Natural killer cell (primary cell): Measurements from ENCODE around the gene TRIM72. TPM values are rescaled to one million over a fixed set of nuclear protein-coding genes. Genes with fewer than 3 reads are reported as not detected.

ENCODE experiments used
- ATAC-seq, 3 donors: fragments of 150-1000 bp in 2 of 3; fragments of 200-7000 bp in 1 of 3; cut with Tn5 transposase; 1 replicate in 1 of 3; 2 replicates in 2 of 3; pipeline ENCODE4 v1.10.0; 2021; ENCODE audit warnings: mild to moderate bottlenecking in 2 of 3, moderate library complexity in 2 of 3
- DNase-seq, 2 donors: peaks; one replicate each; pipeline versions ENCODE4 v3.0.0 to v3.0.0-alpha.2; 2013 to 2021; ENCODE audit warnings: mixed read lengths in 1 of 2
- H3K27ac ChIP-seq: one replicate; pipeline ENCODE4 v1.5.1; 2013; ENCODE audit warnings: mild to moderate bottlenecking, low read length
- H3K27me3 ChIP-seq: one replicate; pipeline ENCODE4 v1.6.1; 2013; ENCODE audit warnings: low read length; ENCODE audit not compliant: control insufficient read depth, insufficient read depth
- H3K36me3 ChIP-seq: one replicate; pipeline ENCODE4 v1.6.1; 2013; ENCODE audit warnings: low read length; ENCODE audit not compliant: control insufficient read depth, insufficient read depth
- H3K4me1 ChIP-seq: one replicate; pipeline ENCODE4 v1.6.1; 2013; ENCODE audit warnings: low read length; ENCODE audit not compliant: control insufficient read depth, insufficient read depth
- H3K4me3 ChIP-seq: one replicate; pipeline ENCODE4 v1.5.1; 2013; ENCODE audit warnings: low read length
- H3K9me3 ChIP-seq: one replicate; pipeline ENCODE4 v1.6.1; 2013; ENCODE audit warnings: low read length; ENCODE audit not compliant: control insufficient read depth, insufficient read depth
- H3K27ac Mint-ChIP-seq, 2 donors: one replicate each; pipeline ENCODE4 v1.8.0; 2022; ENCODE audit warnings: mild to moderate bottlenecking in 2 of 2, mixed read lengths in 2 of 2, moderate library complexity in 1 of 2
- H3K27me3 Mint-ChIP-seq, 2 donors: one replicate each; pipeline ENCODE4 v1.8.0; 2022; ENCODE audit warnings: low read depth in 2 of 2, mixed read lengths in 2 of 2
- H3K36me3 Mint-ChIP-seq: one replicate; pipeline ENCODE4 v1.8.0; 2022; ENCODE audit warnings: mixed read lengths
- H3K4me1 Mint-ChIP-seq, 2 donors: one replicate each; pipeline ENCODE4 v1.8.0; 2022; ENCODE audit warnings: mixed read lengths in 2 of 2
- H3K4me3 Mint-ChIP-seq: one replicate; pipeline ENCODE4 v1.8.0; 2022; ENCODE audit warnings: mild to moderate bottlenecking, moderate library complexity, mixed read lengths
- H3K9me3 Mint-ChIP-seq, 2 donors: one replicate each; pipeline ENCODE4 v1.8.0; 2022; ENCODE audit warnings: mixed read lengths in 2 of 2
- CTCF ChIP-seq: fragments of 200-600 bp; IDR thresholded peaks from one replicate; pipeline ENCODE4 v1.8.0; 2022; ENCODE audit warnings: antibody characterized with exemption
- WGBS: methylation state at CpG from one replicate; pipeline ENCODE4 v1.1.7; 2013; ENCODE audit warnings: missing lambda C conversion rate; ENCODE audit not compliant: insufficient coverage; 5-methylcytosine and 5-hydroxymethylcytosine counted together
- intact Hi-C: fragments of 100-400 bp; cut with micrococcal nuclease; formaldehyde crosslinking; loops from one replicate; pipeline ENCODE4 v1.14.2; 2022
- total RNA-seq, 4 donors: library from RNA; stranded (reverse); fragments of 120-200 nt in 1 of 4; gene quantifications; one replicate each; pipeline versions ENCODE4 v1.2.3 to v1.2.4, GENCODE V29; 2013 to 2022

TRIM72 gene
- total RNA-seq, 3 donors from 2014 or later (not counting 1 experiment from before 2014, with no cell fraction given): 0.05 to 0.07 TPM; not detected in 1

GRCh38 chr16:31215287-31216162 lies 1.6 kb downstream of the TRIM72 start:
- Histone ChIP-seq H3K9me3 (no peaks in the 10 kb centered on the region), H3K27ac (no peak overlapping the region), H3K4me1 (peaks cover 29% of the 10 kb centered on the region), H3K36me3 (no peaks in the 10 kb centered on the region), H3K4me3 (no peak overlapping the region), H3K27me3 (peaks cover 26% of the 10 kb centered on the region)
- 2% methylated on average over 63 of the region's 63 CpGs for WGBS
- Mint-ChIP-seq H3K27ac (peak overlapping the region in 1 of 2 donors; percentile 67), H3K36me3 (no peaks in the 10 kb centered on the region), H3K4me3 (peak overlapping the region; percentile 89), H3K27me3 (peaks cover 25 to 37% of the 10 kb centered on the region in 2 donors), H3K4me1 (peaks cover 18 to 22% of the 10 kb centered on the region in 2 donors), H3K9me3 (no peaks in the 10 kb centered on the region)
- TF ChIP-seq CTCF: no peak
- DNase-seq (peak in 1 of 2 donors; percentile 49), ATAC-seq (peak; percentile 54 to 62 (median 58))
- intact Hi-C loops: no loop called here

DNA sequence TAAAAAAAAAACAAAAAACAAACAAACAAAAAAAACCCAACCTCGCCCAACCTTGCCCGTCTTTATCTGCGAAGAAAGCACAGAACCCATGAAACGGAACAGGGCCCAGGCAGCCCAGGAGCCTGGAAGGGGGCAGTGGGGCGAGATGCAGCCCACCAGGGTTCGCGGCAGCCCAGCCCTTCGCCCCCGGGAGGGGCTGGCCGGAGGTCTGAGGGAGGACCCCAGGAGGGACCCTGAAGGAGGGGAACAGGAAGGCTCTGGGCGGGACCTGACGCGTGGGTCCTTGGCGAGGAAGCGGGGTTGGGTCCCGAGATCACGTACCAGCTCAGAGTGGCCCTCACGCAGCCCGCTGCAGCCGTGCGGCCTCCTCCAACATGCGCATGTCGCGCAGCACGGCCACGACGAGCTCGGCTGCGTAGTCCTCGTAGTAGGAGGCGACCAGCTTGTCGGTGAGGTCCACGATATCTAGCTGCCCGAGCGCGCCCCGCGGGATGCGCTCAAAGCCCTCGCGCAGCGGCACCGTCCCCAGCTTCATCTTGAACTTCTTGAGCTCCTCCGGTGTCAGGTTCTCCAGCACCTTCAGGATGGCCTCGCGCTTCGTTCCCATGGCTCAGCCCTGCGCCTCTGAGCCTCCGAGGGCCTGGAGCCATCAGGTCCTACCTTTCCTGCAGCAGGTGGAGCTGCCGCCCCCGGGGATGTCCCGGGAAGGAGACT lies 2.7 kb downstream of the TRIM72 start, which contains the start of gene PYDC1:
PYDC1 (minus strand) TSS at position 714 of the 714 bp plus-strand sequence; CDS start at position 607, 107 bp downstream.
- H3K4me1 ChIP-seq: peaks cover 29% of the 10 kb centered on the region
- H3K9me3 ChIP-seq: no peaks in the 10 kb centered on the region
- ATAC-seq (peak; percentile 37 to 56 (median 51)), DNase-seq (peak; percentile 34 to 39)
- Mint-ChIP-seq H3K4me1 (peaks cover 18 to 32% of the 10 kb centered on the region in 2 donors), H3K27me3 (peaks cover 25 to 47% of the 10 kb centered on the region in 2 donors), H3K36me3 (no peaks in the 10 kb centered on the region), H3K27ac (peak within 1 kb of the TSS in 1 of 2 donors; percentile 67), H3K4me3 (peak within 1 kb of the TSS; percentile 89), H3K9me3 (no peaks in the 10 kb centered on the region)
- 5% methylated on average over 52 of the region's 52 CpGs for WGBS
- H3K4me3 ChIP-seq: peak within 1 kb of the TSS; percentile 2
- no peak for TF ChIP-seq CTCF
- H3K36me3 ChIP-seq: no peaks in the 10 kb centered on the region
- peaks cover 26% of the 10 kb centered on the region for H3K27me3 ChIP-seq
- no peak within 1 kb of the TSS for H3K27ac ChIP-seq
- intact Hi-C loops: no loop called here

- peaks cover 25 to 47% of the 10 kb centered on the region in 2 donors for H3K27me3 Mint-ChIP-seq
- 34% methylated on average over 3 of the region's 4 CpGs for WGBS
- TF ChIP-seq CTCF: no peak
- H3K27ac Mint-ChIP-seq: no peak overlapping the region
- ATAC-seq (no peak), DNase-seq (no peak)
- H3K9me3 Mint-ChIP-seq: no peaks in the 10 kb centered on the region
- H3K36me3 ChIP-seq: no peaks in the 10 kb centered on the region
- peaks cover 18 to 36% of the 10 kb centered on the region in 2 donors for H3K4me1 Mint-ChIP-seq
- H3K4me3 ChIP-seq: no peak overlapping the region
- intact Hi-C loops: no loop called here
- no peaks in the 10 kb centered on the region for H3K36me3 Mint-ChIP-seq
- H3K9me3 ChIP-seq: no peaks in the 10 kb centered on the region
- H3K27ac ChIP-seq: no peak overlapping the region
- peak overlapping the region; percentile 89 for H3K4me3 Mint-ChIP-seq
- peaks cover 29% of the 10 kb centered on the region for H3K4me1 ChIP-seq
- peaks cover 26% of the 10 kb centered on the region for H3K27me3 ChIP-seq
Measured at GRCh38 chr16:31217136-31217530, 3.2 kb downstream of the TRIM72 start.
